VCaP (cell line): Measurements from ENCODE around the gene CYLC1.

ENCODE experiments used
- H3K27ac ChIP-seq: fragments of 450-650 bp; 2 replicates; pipeline ENCODE4 v1.5.1; 2017
- TF ChIP-seq, protein P1 (sequence below): fragments of 450-650 bp; conservative IDR thresholded peaks from 2 replicates; pipeline ENCODE4 v1.5.1; 2017; ENCODE audit warnings: mild to moderate bottlenecking, moderate library complexity

The CYLC1 gene, protein sequence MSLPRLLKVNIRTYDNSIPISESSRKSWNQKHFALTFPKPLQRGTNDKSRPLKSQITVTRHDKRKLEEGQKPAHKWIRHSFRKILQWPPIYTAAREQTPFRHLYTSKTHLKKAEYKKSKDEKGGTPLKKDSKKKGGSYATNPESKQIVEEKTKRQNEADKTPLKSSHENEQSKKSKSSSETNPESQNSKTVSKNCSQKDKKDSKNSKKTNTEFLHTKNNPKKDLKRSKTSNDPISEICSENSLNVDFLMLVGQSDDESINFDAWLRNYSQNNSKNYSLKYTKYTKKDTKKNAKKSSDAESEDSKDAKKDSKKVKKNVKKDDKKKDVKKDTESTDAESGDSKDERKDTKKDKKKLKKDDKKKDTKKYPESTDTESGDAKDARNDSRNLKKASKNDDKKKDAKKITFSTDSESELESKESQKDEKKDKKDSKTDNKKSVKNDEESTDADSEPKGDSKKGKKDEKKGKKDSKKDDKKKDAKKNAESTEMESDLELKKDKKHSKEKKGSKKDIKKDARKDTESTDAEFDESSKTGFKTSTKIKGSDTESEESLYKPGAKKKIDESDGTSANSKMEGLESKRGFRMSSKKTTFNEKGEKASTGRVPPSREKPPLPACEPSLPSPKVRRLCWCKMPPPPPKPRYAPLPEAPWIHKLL

GRCh38 chrX:83860846-83861245 is at the start of gene CYLC1:
Gene CYLC1 (plus strand): TSS chrX:83861146. CDS start chrX:83861183, 37 bp downstream.
- TF ChIP-seq, protein P1, sequence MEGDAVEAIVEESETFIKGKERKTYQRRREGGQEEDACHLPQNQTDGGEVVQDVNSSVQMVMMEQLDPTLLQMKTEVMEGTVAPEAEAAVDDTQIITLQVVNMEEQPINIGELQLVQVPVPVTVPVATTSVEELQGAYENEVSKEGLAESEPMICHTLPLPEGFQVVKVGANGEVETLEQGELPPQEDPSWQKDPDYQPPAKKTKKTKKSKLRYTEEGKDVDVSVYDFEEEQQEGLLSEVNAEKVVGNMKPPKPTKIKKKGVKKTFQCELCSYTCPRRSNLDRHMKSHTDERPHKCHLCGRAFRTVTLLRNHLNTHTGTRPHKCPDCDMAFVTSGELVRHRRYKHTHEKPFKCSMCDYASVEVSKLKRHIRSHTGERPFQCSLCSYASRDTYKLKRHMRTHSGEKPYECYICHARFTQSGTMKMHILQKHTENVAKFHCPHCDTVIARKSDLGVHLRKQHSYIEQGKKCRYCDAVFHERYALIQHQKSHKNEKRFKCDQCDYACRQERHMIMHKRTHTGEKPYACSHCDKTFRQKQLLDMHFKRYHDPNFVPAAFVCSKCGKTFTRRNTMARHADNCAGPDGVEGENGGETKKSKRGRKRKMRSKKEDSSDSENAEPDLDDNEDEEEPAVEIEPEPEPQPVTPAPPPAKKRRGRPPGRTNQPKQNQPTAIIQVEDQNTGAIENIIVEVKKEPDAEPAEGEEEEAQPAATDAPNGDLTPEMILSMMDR, result no peak
- H3K27ac ChIP-seq, result no peak within 1 kb of the TSS

GRCh38 chrX:83819304-83819703 is 41.6 kb upstream of the CYLC1 start:
- TF ChIP-seq, protein P1, result no peak
- no peak overlapping the region for H3K27ac ChIP-seq

DNA sequence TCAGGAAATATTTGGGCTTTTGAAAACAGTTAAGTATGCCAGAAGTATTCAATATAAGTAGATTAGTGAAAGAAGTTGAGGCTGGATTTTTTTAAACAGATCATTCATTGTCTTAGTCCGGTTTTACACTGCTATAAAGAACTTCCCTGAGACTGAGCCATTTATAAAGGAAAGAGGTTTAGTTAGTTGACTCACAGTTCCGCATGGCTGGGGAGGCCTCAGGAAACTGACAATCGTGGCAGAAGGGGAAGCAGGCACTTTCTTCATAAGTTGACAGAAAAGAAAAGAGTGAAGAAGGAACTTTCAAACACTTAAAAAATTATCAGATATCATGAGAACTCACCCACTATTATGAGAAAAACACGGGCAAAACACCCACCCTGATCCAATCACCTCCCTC is 31.1 kb upstream of the CYLC1 start:
- H3K27ac ChIP-seq, result no peak overlapping the region
- TF ChIP-seq, protein P1, result no peak

DNA sequence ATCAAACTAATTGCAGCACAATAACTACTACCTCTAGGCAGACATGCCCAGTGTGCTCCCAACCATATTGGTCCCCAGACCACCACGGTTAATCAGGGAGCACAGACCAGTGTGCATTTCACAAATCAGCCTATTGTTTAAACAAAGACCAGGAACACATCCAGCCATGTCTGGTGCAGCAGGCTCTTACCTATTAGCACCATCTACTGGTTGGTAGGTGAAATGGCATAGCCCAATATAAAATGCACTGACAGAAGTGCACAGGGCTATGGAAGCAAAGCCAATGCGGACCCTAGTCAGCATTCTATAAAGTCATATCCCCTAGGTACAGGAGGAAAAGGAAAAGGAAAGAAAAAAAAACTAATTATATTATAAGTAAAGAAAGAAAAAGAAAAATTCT is 15.5 kb upstream of the CYLC1 start:
- H3K27ac ChIP-seq, result no peak overlapping the region
- TF ChIP-seq, protein P1, result peak; percentile 89

DNA sequence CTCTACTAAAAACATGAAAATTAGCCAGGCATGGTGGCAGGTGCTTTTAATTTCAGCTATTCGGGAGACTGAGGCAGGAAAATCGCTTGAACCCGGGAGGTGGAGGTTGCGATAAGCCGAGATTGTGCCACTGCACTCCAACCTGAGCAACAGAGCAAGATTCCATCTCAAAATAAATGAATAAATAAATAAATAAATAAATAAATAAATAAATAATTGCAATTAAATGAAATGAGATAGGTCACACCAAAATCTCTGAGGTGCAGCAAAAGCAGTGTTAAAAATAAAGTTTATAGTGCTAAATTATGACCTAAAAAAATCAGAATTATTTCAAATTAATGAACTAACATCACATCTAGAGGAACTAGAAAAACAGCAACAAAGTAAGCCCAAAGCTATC is 13.6 kb upstream of the CYLC1 start:
- no peak overlapping the region for H3K27ac ChIP-seq
- TF ChIP-seq, protein P1, result no peak

GRCh38 chrX:83888585-83888984 is 27.6 kb downstream of the CYLC1 start:
- TF ChIP-seq, protein P1, result no peak
- no peak overlapping the region for H3K27ac ChIP-seq

DNA sequence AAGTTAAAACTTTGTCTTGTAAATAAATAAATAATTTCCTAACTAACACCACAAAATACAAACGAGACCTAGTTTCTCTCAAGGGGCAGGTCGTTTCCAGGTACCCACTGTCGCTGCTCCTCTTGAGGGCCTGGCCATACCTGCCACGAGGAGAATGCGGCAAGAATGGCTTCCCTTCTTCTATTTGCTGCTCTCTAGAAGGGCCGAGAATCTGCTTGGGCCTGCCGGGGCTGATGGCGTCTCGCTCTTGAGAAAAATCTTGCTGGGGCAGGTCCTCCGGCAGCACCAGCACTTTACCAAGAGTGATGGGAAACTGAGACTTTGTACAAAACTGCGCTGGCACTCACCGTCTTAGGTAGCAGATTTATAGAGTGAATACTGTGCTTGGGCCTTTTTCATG is 31.5 kb downstream of the CYLC1 start:
- no peak overlapping the region for H3K27ac ChIP-seq
- TF ChIP-seq, protein P1, result no peak
